Small intestine (tissue), 7 donors: ENCODE measurements around the gene LAMA3. TPM values are rescaled to one million over a fixed set of nuclear protein-coding genes. Genes with fewer than 3 reads are reported as not detected.

Source experiments
- DNase-seq, 2 donors: peaks; one replicate each; pipeline versions ENCODE4 v3.0.0 to v3.0.0-alpha.2; 2013
- FAIRE-seq: peaks from 2 replicates; lab custom pipeline; 2012; peaks lifted over from hg19 to GRCh38; lab: Jason Lieb, UNC
- H3K27ac ChIP-seq, 3 donors: one replicate each; pipeline ENCODE4 v1.5.1; 2013; ENCODE audit warnings: low read length in 2 of 3, mild to moderate bottlenecking in 2 of 3, control low read depth in 1 of 3, inconsistent platforms in 1 of 3, low read depth in 1 of 3, moderate library complexity in 1 of 3
- H3K27me3 ChIP-seq, 3 donors: one replicate each; pipeline ENCODE4 v1.6.1; 2013; ENCODE audit warnings: low read length in 3 of 3, inconsistent platforms in 1 of 3; ENCODE audit not compliant: control insufficient read depth in 3 of 3, insufficient read depth in 3 of 3
- H3K36me3 ChIP-seq, 3 donors: one replicate each; pipeline ENCODE4 v1.6.1; 2013; ENCODE audit warnings: low read length in 3 of 3, inconsistent platforms in 1 of 3, low read depth in 1 of 3, mild to moderate bottlenecking in 1 of 3, moderate library complexity in 1 of 3; ENCODE audit not compliant: control insufficient read depth in 3 of 3, insufficient read depth in 2 of 3
- H3K4me1 ChIP-seq, 3 donors: one replicate each; pipeline ENCODE4 v1.6.1; 2013; ENCODE audit warnings: low read length in 2 of 3, inconsistent platforms in 1 of 3, low read depth in 1 of 3, mild to moderate bottlenecking in 1 of 3, moderate library complexity in 1 of 3; ENCODE audit not compliant: control insufficient read depth in 3 of 3, insufficient read depth in 2 of 3
- H3K4me3 ChIP-seq, 3 donors: one replicate each; pipeline ENCODE4 v1.5.1; 2013; ENCODE audit warnings: low read length in 3 of 3, control low read depth in 1 of 3, inconsistent platforms in 1 of 3, low read depth in 1 of 3, mild to moderate bottlenecking in 1 of 3, moderate library complexity in 1 of 3
- H3K9me3 ChIP-seq, 2 donors: one replicate each; pipeline ENCODE4 v1.6.1; 2013; ENCODE audit warnings: low read depth in 1 of 2, low read length in 1 of 2; ENCODE audit not compliant: control insufficient read depth in 2 of 2, insufficient read depth in 1 of 2
- WGBS, 3 donors: extraction: QIAGEN DNeasy Blood & Tissue Kit; methylation state at CpG; one replicate each; pipeline ENCODE4 v1.1.7; 2013; 5-methylcytosine and 5-hydroxymethylcytosine counted together
- polyA plus RNA-seq, 4 donors: library from polyadenylated mRNA; stranded (reverse) in 3 of 4; unstranded in 1 of 4; fragments of 200-250 nt in 3 of 4; fragments of 120-200 nt in 1 of 4; gene quantifications; one replicate each; pipeline versions ENCODE4 v1.2.1 to v1.2.3, GENCODE V29; 2013
- donor health status: healthy with polysubstance abuse.
- donor health status: control.
- donor health status: control.
- donor health status: Bipolar disorder and iron deficiency.
- donor health status: healthy.

The LAMA3 gene
- polyA plus RNA-seq, 4 donors: 9.7 to 67.4 (median 22.0) TPM

DNA sequence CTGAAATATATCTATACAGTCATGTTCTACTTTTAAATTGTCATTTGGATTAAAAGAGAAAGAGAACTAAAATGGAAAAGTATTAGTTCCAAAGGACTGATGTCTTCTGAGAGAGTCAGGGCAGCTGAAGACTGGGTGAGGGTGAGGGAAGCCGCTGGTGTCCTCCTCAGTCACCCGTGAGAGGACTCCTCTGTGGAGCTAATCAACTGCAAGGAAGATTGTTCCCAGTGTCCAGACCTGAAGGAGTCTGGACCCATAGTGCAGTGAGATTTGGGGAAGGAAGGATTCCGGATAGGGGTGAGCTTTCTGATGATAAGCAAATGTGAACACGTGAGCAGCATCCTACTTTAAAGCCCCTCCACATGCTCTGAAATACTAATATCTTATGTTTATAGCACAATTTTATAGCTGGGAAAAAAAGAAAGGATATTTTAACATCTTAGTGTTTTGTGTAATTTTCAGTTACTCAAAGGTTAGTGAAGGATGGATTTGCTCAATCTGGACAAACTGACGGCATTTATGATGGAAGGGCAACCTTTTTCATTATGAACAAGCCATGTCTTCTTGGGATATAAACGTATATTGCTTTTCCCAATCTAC, 190.8 kb downstream of the LAMA3 start:
- Histone ChIP-seq H3K9me3 (no peaks in the 10 kb centered on the region), H3K27me3 (no peaks in the 10 kb centered on the region), H3K36me3 (peaks cover 0 to 20% (median 0%) of the 10 kb centered on the region in 3 donors), H3K4me1 (peaks cover 0 to 21% (median 3%) of the 10 kb centered on the region in 3 donors), H3K4me3 (no peak overlapping the region), H3K27ac (no peak overlapping the region)
- 87 to 92% (median 92%) methylated on average over 6 of the region's 6 CpGs for WGBS, 3 donors
- no peak for FAIRE-seq
- DNase-seq: no peak

DNA sequence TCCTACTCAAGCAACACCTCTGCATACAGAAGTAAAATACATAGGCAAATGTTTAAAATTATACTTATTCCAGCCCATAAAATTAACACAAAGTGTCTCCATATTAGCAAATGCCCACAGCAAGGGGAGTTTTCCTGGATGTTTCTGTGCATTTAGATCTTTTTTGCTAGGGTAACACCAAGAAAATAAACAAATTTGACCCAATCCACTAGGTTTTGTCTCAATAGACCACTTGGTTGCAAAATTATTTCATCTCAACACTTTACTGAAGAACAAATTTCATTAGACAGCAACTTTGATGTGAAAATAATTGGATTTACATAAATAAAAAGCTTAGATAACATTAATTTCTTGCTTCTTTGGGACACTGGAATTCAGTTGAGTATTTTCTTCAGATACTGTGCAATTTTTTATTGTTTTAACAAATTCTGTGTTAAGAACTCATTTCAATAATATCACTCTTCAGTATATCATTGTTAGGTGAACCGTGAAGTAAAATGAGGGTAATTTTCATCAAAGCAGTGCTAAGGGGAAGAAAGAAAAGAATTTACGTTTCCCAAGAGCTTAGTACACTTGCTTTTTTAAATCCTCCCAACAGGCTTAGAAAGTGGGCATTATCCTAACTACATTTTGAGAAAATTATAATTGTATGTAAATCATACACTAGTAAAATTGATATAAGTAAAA, 191.8 kb downstream of the LAMA3 start:
- Histone ChIP-seq H3K4me1 (peaks cover 0 to 29% (median 2%) of the 10 kb centered on the region in 3 donors), H3K9me3 (no peaks in the 10 kb centered on the region), H3K4me3 (no peak overlapping the region), H3K27me3 (no peaks in the 10 kb centered on the region), H3K36me3 (peaks cover 0 to 20% (median 0%) of the 10 kb centered on the region in 3 donors), H3K27ac (no peak overlapping the region)
- no peak for FAIRE-seq
- no peak for DNase-seq
- WGBS, 3 donors: 89 to 94% (median 89%) methylated on average over 2 of the region's 2 CpGs

DNA sequence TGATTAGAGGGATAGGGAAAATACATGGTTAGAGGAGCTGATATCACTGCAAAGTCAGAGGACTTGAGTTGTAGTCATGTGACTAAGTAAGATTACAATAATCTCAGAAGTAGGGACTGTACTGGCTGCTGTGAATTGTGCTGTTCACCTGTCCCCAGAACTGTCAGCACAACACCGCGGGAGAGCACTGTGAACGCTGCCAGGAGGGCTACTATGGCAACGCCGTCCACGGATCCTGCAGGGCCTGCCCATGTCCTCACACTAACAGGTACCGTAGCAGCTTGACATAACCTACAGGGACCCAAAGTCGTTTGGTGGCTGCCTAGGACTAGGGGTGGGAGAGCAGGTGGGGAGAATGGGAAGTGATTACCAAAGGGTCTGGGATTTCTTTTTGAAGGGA, 192.5 kb downstream of the LAMA3 start:
- Histone ChIP-seq H3K4me3 (no peak overlapping the region), H3K27me3 (no peaks in the 10 kb centered on the region), H3K4me1 (peaks cover 0 to 34% (median 4%) of the 10 kb centered on the region in 3 donors), H3K36me3 (peaks cover 0 to 19% (median 0%) of the 10 kb centered on the region in 3 donors), H3K27ac (no peak overlapping the region), H3K9me3 (no peaks in the 10 kb centered on the region)
- peak in 1 of 2 donors; percentile 35 for DNase-seq
- FAIRE-seq: no peak
- 22 to 63% (median 51%) methylated on average over 8 of the region's 8 CpGs for WGBS, 3 donors

DNA sequence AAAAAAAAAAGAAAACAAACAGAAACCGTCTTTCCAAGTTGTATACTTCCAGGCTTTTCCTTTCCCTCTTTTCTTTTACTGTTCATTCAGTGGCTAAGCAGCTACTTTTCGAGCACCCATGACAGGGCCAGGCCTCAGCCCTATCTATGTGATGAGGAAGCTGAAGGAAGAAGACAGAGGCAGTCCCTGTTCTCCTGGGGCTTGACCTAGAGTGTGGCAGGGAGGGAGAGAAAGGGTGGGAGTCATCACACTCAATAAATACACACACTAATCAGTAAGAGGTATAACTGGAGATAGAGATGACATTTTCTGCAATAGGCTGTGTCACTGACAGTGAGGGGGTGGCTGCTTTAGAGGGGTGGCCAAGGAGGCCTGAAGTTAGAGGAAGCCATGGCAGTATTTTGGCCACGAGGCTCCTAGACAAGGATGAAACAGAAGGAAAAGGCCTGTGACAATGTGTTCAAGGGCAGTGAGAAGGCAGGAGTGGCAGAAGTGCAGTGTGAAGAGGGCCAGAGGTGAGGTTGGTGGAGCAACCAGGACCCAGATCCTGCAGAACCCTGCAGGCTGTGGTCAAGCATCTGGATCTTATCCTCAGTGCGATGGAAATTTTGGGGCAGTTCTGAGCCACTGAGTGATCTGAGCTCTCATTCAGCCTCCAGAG, 193.5 kb downstream of the LAMA3 start:
- 82 to 88% (median 86%) methylated on average over 4 of the region's 4 CpGs for WGBS, 3 donors
- H3K27me3 ChIP-seq: no peaks in the 10 kb centered on the region
- peaks cover 0 to 17% (median 0%) of the 10 kb centered on the region in 3 donors for H3K36me3 ChIP-seq
- no peak for FAIRE-seq
- no peak overlapping the region for H3K27ac ChIP-seq
- H3K4me3 ChIP-seq: no peak overlapping the region
- H3K9me3 ChIP-seq: no peaks in the 10 kb centered on the region
- DNase-seq: no peak
- H3K4me1 ChIP-seq: peaks cover 0 to 43% (median 8%) of the 10 kb centered on the region in 3 donors

DNA sequence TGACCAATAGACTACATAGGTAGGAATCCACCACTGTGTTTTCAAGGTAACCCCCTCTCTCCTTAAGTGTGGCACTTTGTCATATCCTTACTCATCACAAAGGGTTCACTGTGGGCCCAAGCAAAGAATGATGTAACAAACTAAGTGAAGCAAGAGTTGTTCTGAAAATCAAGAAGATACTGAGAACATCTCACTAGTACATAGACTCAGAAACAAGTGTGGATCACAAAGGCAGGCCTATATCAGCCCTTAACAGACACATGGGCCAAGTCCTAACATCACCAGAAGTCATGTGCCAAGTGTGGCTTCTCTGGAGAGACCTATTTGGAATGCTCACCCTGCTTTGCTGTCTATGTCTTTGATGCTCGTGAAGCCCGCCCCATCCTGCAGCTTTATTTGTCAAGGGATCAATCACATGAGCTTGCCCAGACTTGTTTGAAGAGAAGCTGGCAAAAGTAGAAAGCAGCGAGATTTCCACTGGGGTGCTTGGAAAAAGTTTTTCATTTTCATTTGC, 194.1 kb downstream of the LAMA3 start:
- H3K36me3 ChIP-seq: peaks cover 0 to 15% (median 0%) of the 10 kb centered on the region in 3 donors
- no peak overlapping the region for H3K4me3 ChIP-seq
- FAIRE-seq: no peak
- no peaks in the 10 kb centered on the region for H3K27me3 ChIP-seq
- 71 to 88% (median 72%) methylated on average over 3 of the region's 3 CpGs for WGBS, 3 donors
- no peak overlapping the region for H3K27ac ChIP-seq
- peaks cover 0 to 46% (median 7%) of the 10 kb centered on the region in 3 donors for H3K4me1 ChIP-seq
- no peaks in the 10 kb centered on the region for H3K9me3 ChIP-seq
- DNase-seq: no peak

DNA sequence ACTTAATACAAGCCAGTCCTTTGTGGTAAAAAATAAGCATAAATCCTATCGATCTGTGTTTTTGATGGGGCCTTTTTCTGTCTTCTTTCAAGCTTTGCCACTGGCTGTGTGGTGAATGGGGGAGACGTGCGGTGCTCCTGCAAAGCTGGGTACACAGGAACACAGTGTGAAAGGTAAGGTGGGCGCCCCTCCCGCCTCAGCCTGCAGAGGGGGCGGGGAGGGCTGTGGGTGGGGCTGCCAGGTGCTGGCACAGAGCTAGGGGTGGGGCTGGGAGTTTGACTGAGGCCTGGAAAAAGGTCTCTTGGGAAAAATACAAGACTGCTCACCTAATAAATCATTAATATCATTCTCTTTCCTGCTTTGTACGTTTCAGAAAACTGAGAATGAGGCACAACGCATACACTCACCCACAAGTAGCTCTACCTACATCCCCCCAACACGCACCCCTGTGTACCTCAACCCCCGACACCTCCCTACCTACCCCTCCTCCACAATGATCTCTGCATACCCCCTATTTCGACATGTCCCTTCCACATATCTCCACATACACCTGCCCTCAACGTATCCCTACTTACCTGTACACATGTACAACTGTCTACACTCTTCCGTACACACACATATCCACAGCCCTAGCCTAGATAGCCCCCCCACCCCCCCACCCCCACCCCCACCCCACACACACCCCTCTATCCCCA, 195.6 kb downstream of the LAMA3 start:
- Histone ChIP-seq H3K27ac (peak overlapping the region in 2 of 3 donors; percentile 48 to 90), H3K36me3 (peaks cover 0 to 8% (median 0%) of the 10 kb centered on the region in 3 donors), H3K9me3 (no peaks in the 10 kb centered on the region), H3K4me3 (no peak overlapping the region), H3K27me3 (no peaks in the 10 kb centered on the region), H3K4me1 (peaks cover 0 to 48% (median 7%) of the 10 kb centered on the region in 3 donors)
- 13 to 60% (median 32%) methylated on average over 13 of the region's 13 CpGs for WGBS, 3 donors
- peak; percentile 66 to 82 for DNase-seq
- no peak for FAIRE-seq

DNA sequence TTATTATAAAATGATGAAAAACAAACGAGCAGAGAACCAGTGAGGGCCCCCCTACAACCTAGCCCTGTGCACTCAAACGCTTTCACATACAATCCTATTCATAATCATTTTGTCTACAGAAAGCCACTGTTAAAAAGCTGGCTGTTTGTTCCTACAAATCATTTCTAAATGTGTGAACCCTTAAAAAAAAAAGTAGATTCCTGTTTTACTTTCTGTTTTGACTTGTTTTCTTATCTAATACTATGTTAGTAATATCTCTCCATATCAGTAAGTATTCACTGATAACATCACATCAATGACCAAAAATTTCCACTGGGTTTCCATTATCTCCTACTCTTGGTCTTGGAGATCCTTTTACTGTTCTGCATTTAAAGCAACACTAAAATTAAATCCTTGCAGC, 196.5 kb downstream of the LAMA3 start:
- Histone ChIP-seq H3K27ac (peak overlapping the region in 1 of 3 donors; percentile 90), H3K9me3 (no peaks in the 10 kb centered on the region), H3K4me1 (peaks cover 0 to 48% (median 7%) of the 10 kb centered on the region in 3 donors), H3K36me3 (peaks cover 0 to 7% (median 1%) of the 10 kb centered on the region in 3 donors), H3K4me3 (no peak overlapping the region), H3K27me3 (no peaks in the 10 kb centered on the region)
- FAIRE-seq (no peak), DNase-seq (peak; percentile 40 to 41)
- 8 to 32% (median 15%) methylated on average over 2 of the region's 2 CpGs for WGBS, 3 donors

DNA sequence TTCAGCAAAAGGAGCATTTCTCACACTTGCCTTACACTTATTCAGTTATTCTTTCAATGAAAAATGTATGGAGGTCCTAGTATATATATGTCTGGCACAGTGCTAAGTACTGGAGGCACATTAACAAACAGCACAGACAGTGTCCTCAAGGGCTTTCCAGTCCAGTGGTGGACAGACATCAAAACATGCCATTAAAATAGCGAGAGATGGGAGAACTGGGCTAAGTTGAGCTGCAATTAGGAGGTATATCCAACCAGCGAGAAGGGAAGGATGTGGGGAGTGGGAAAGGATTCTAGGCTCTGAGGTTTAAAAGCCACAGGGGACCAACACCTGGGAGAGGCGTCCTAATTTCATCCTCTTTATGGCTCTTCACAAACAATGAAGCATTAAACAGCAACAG, 197.8 kb downstream of the LAMA3 start:
- Histone ChIP-seq H3K4me1 (peaks cover 0 to 48% (median 7%) of the 10 kb centered on the region in 3 donors), H3K4me3 (no peak overlapping the region), H3K27ac (no peak overlapping the region), H3K36me3 (peaks cover 0 to 7% (median 2%) of the 10 kb centered on the region in 3 donors), H3K27me3 (no peaks in the 10 kb centered on the region), H3K9me3 (no peaks in the 10 kb centered on the region)
- 71 to 73% (median 71%) methylated on average over 3 of the region's 3 CpGs for WGBS, 3 donors
- FAIRE-seq (no peak), DNase-seq (no peak)
